Measurements from ENCODE around the gene EIF3I. TPM values are rescaled to one million over a fixed set of nuclear protein-coding genes. Genes with fewer than 3 reads are reported as not detected.

The EIF3I gene
- total RNA-seq, result 196 and 197 TPM in 2 replicates

GRCh38 chr1:32221980-32222755, at the start of gene EIF3I, which contains the start of gene TMEM234:
TSS of gene EIF3I (plus strand) at chr1:32222407. CDS start at chr1:32222442, 35 bp downstream.
TSS of gene TMEM234 (minus strand) at chr1:32222353. CDS start at chr1:32222322, 31 bp downstream.
- intact Hi-C loops (cut with micrococcal nuclease), result loop anchor here (1.0 to 2.0 kb wide), 10 partner anchors 17 to 172 kb away; partner anchors contain the start of genes BSDC1, CCDC28B, IQCC and KPNA6

- intact Hi-C loops (cut with micrococcal nuclease), result loop anchor here (10.0 kb wide), 1 partner anchor 642 kb away; the partner anchor contains the start of genes S100PBP and YARS1
These were observed 49.5 kb upstream of the EIF3I start for GRCh38 chr1:32172621-32173245.

GRCh38 chr1:32178380-32179192, 43.6 kb upstream of the EIF3I start:
- intact Hi-C loops (cut with micrococcal nuclease), result loop anchor here (1.0 to 10.0 kb wide), 8 partner anchors 44 to 636 kb away; partner anchors contain the start of genes BSDC1, EIF3I, KHDRBS1 and KPNA6

GRCh38 chr1:32179193-32179442, 43.1 kb upstream of the EIF3I start:
- intact Hi-C loops (cut with micrococcal nuclease), result loop anchor here (1.0 to 10.0 kb wide), 8 partner anchors 43 to 636 kb away; partner anchors contain the start of genes BSDC1, EIF3I, KHDRBS1 and KPNA6

GRCh38 chr1:32179443-32180185, 42.6 kb upstream of the EIF3I start, which contains the start of gene TXLNA:
TSS of gene TXLNA (plus strand) at chr1:32179675. CDS start at chr1:32180346, 671 bp downstream.
- intact Hi-C loops (cut with micrococcal nuclease), result loop anchor here (1.0 to 10.0 kb wide), 10 partner anchors 21 to 635 kb away; partner anchors contain the start of genes BSDC1, CCDC28B, EIF3I and KHDRBS1

- intact Hi-C loops (cut with micrococcal nuclease), result loop anchor here (1.0 kb wide), 2 partner anchors 20 to 70 kb away; partner anchors contain the start of gene CCDC28B
These were observed 41.8 kb upstream of the EIF3I start for GRCh38 chr1:32180186-32181060.

- intact Hi-C loops (cut with micrococcal nuclease), result no loop called here
These were observed 41.1 kb upstream of the EIF3I start for GRCh38 chr1:32181065-32181464.

- intact Hi-C loops (cut with micrococcal nuclease), result no loop called here
These were observed 40.6 kb upstream of the EIF3I start for GRCh38 chr1:32181563-32181962.

- intact Hi-C loops (cut with micrococcal nuclease), result no loop called here
These were observed 40.1 kb upstream of the EIF3I start for GRCh38 chr1:32182060-32182459.

GRCh38 chr1:32184650-32185049, 37.6 kb upstream of the EIF3I start:
- intact Hi-C loops (cut with micrococcal nuclease), result no loop called here

GRCh38 chr1:32186077-32186476, 36.1 kb upstream of the EIF3I start:
- intact Hi-C loops (cut with micrococcal nuclease), result no loop called here

- intact Hi-C loops (cut with micrococcal nuclease), result no loop called here
These were observed 35.7 kb upstream of the EIF3I start for GRCh38 chr1:32186491-32186890.

GRCh38 chr1:32187850-32188249, 34.4 kb upstream of the EIF3I start:
- intact Hi-C loops (cut with micrococcal nuclease), result no loop called here

- intact Hi-C loops (cut with micrococcal nuclease), result no loop called here
These were observed 29.8 kb upstream of the EIF3I start for GRCh38 chr1:32192220-32192948.

- intact Hi-C loops (cut with micrococcal nuclease), result no loop called here
These were observed 27.2 kb upstream of the EIF3I start for GRCh38 chr1:32194984-32195383.

- intact Hi-C loops (cut with micrococcal nuclease), result no loop called here
These were observed 26.7 kb upstream of the EIF3I start for GRCh38 chr1:32195531-32195930.

- intact Hi-C loops (cut with micrococcal nuclease), result no loop called here
These were observed 26.0 kb upstream of the EIF3I start for GRCh38 chr1:32195972-32196823.

- intact Hi-C loops (cut with micrococcal nuclease), result no loop called here
These were observed 25.1 kb upstream of the EIF3I start for GRCh38 chr1:32197074-32197473.
